CMK (cell line): ENCODE data around the gene C6orf141.

ENCODE experiments used
- DNase-seq: peaks from one replicate; pipeline ENCODE4 v3.0.0-alpha.2; 2010; ENCODE audit warnings: low read depth

The C6orf141 gene

DNA sequence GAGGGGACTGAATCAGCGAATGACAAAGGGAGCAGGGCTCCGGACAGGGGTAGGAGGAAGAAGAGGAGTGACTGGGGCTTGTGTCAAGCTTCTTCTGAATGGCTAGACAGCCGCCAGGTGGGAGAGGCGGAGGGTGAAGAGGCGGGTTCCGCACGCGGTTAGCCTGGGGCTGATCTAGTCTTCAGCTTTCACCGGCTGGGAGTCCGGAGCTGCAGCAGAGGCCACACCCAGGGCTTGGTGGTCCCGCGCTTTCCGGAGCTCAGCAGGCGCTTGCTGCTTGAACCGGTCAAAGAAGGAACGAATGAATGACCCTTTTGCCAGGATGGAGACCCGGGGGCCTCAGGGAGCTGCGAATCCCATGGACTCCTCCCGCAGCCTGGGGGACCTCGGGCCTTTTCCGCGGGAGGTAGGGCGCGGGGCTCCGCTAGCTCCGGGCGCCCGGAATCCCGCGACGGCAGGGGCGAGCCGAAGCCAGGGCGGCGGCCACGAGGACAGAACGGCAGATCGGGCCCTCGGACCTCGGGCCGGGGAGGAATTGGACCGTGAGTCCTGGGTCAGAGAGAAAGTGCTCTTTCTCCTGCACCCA, at the start of gene C6orf141:
Gene C6orf141 (plus strand): TSS at position 177 of the 586 bp plus-strand sequence. CDS start 125 bp downstream, at position 302.
- no peak for DNase-seq

DNA sequence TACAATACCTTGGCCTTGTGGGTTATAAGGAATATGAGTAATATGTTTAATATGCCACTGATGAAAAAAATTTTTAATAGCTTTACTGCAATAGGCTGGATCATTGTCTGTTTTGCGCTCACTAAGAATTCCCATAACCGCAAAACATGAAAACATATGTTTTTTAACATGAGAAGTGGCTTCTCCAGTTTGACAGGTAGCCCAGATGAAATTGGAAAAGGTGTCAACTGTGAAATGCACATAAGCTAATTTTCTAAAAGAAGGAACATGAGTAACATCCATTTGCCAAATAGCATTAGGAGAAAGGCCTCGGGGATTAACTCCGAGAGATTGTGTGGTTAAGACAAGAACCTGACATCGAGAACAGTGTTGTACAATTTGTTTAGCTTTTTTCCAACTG, 45.8 kb upstream of the C6orf141 start:
- DNase-seq = no peak

DNA sequence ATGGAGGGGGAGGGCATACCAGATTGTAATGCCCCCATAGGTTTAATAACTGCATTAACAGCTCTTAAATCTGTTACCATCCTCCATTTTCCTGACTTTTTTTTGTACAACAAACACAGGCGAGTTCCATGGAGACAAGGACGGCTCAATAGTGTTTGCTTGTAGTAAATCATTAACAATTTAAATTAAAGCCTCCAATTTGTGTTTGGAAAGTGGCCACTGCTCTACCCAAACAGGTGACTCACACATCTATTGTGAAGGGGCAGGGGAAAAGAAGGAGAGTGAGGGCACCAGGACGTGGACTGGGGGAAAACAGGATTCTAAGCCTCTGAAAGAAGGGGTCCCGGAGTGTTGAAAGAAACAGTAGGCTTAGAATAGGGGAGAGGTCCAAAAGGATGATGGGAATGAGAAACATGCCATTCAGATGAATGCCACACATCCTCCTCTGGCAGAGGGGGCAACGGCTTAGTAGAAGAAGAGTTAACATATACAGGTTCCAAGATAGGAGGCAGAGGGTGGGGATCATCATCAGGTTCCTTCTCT, 43.8 kb upstream of the C6orf141 start:
- DNase-seq = no peak

DNA sequence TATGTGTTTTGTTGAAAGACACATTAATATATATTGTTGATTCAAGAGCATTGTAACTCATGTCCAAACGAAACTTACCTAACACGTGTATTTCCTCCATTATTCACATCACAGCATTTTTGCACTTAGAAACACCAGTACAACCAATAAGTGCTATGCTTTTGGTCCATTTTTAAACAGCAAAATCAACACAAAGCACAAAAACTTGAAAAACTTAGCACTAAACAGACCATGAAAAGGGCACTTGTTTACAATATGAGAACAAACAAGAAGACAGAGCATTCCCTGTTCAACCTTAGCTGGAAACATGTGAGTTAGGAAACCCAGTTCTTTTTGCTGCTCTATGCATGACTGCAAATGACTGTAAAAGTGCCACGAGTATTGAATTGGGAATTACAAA, 41.1 kb upstream of the C6orf141 start:
- DNase-seq = no peak

DNA sequence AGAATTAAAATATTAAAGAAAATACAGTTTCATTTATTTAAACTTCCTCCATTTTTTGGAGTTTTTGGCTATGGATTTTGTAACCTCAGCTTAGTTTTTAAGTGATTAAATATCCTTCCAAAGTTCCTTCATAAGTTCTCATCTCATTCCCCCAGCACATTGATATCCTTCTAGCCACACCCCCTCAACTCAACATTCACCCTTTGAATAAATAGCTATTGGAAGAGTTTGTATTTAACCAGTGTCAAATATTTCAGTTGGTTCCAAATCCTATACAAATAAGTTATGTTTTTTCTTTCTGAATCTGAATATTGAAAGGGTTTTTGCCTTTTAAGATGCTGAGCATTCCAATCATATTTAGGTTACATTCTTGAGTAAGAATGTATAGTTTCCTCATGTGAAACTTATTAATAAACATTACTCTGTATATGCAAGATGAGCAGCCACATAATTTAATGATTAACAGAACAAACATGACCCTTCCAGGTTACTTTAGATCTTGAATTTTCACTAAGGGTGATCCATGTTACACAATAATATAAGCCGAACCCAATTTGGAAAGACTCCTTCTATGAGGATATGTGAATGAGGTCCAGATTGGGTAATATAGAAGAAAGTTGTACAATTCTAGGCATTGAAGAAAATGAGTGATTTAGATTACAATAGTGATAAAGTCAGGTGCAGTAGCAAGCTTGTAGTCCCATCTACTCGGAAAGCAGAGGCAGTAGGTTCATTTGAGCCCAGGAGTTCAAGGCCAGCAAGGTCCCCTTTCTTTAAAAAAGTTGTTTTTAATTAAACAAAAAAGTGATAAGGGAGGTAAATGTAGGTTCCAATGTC, 37.1 kb upstream of the C6orf141 start:
- no peak for DNase-seq

DNA sequence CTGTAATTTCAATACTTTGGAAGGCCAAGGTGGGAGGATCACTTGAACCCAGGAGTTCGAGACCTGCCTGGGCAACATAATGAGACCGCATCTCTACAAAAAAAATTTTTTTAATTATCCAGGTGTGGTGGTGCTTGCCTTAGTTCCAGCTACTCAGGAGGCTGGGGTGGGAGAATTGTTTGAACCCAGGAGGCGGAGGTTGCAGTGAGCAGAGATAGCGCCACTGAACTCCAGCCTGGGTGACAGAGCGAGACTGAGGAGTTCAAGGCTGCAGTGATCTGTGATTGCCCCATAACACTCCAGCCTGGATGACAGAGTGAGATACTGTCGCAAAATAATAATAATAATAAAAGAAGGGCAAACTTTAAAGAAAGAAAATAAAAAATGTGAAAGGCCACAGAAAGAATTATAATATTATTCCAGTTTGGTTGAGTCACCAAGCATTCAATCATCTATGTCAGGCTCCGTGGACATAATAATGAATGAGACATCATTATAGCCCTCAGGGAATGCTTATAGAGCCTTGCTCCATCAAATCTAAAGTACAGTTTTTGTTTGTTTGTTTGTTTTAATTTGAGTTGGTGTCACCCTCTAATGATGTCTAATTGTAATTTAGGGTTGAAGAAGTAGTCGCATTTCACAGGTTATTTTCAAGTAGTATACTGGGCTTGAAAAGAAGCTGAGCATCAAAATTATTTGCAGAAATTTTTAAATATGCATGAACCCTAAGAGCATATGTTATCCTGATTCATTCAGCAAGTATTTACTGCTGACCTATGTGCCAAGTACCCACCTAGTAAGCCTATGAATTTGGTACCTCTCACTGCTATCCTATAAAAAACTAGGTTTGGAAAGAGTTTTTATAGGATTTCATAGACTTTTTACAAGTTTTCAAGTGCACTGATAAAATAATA, 35.6 kb upstream of the C6orf141 start:
- DNase-seq = no peak

DNA sequence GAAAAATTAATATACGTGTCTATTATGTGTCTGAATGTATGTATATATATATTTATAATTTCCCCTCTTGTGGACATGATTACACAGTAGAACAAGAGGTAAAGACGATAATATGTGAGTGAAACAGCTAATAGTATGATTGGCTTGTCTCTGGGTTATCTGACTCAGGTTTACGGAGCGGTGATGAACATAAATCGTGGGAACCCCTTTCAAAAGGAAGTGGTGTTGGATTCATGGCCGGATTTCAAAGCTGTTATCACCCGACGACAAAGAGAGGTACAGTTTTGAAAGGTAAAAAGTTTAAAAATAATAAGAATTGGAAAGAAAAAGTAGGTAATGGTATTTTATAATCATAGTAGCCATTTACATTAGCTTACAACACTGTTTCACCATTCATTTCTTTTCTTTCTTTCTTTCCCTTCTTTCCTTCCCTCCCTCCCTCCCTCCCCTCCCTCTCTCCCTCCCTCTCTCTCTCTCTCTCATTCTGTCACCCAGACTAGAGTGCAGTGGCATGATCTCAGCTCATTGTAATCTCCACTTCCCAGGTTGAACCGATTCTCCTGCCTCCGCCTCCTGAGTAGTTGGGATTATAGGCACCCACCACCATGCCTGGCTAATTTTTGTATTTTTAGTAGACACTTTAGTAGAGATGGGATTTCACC, 34.9 kb upstream of the C6orf141 start:
- DNase-seq = no peak

GRCh38 chr6:49516147-49516505, 34.3 kb upstream of the C6orf141 start:
- no peak for DNase-seq

- no peak for DNase-seq
These were observed 32.5 kb upstream of the C6orf141 start for GRCh38 chr6:49517919-49518318.

GRCh38 chr6:49519660-49520059, 30.8 kb upstream of the C6orf141 start:
- DNase-seq = no peak

GRCh38 chr6:49522710-49523593, 27.5 kb upstream of the C6orf141 start:
- DNase-seq = no peak

DNA sequence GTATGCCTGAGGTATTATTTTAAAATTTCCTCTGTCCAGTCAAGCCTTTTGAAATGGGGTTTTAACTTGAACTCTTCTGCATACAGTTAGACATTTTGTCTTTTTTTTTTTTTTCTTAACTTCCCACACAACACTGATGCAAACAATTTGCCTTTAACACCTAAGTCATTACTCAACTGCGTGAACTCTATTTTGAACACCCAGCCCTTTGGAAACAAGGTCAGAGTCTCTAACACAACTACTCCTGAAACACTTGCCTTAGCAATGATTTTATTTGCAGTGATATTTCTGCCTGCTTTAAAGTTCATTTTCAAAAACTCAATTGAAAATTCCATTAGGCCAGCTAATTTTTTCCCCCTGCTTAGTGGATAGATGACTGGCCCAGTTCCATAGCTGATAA, 26.6 kb upstream of the C6orf141 start:
- no peak for DNase-seq

DNA sequence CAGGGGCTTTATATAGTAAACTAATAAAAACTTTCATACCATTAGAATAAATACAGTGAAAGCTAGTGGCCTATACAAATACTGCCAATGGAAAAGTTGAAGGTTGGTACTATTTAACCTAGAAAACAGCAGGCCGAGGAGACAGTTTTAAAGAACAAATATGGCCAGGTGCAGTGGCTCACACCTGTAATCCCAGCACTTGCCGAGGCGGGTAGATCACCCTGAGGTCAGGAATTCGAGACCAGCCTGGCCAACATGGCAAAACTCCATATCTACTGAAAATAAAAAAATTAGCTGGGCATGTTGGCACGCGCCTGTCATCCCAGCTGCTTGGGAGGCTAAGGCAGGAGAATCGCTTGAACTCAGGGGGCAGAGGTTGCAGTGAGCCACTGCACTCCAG, 25.9 kb upstream of the C6orf141 start:
- no peak for DNase-seq

DNA sequence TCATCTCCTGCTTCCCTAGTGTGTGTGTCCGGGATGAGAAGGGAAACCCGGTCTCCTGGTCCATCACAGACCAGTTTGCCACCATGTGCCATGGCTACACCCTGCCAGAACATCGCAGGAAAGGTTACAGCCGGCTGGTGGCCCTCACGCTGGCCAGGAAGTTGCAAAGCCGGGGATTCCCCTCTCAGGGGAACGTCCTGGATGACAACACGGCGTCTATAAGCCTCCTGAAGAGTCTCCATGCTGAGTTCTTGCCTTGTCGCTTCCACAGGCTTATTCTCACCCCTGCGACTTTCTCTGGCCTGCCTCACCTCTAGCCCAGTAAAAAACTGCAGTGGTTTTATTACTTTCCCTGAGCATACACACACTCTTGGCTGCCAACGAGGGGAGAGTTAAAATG, 23.9 kb upstream of the C6orf141 start:
- DNase-seq = no peak

- no peak for DNase-seq
These were observed 23.1 kb upstream of the C6orf141 start for GRCh38 chr6:49527320-49527719.

GRCh38 chr6:49528571-49528970, 21.9 kb upstream of the C6orf141 start:
- DNase-seq = no peak

DNA sequence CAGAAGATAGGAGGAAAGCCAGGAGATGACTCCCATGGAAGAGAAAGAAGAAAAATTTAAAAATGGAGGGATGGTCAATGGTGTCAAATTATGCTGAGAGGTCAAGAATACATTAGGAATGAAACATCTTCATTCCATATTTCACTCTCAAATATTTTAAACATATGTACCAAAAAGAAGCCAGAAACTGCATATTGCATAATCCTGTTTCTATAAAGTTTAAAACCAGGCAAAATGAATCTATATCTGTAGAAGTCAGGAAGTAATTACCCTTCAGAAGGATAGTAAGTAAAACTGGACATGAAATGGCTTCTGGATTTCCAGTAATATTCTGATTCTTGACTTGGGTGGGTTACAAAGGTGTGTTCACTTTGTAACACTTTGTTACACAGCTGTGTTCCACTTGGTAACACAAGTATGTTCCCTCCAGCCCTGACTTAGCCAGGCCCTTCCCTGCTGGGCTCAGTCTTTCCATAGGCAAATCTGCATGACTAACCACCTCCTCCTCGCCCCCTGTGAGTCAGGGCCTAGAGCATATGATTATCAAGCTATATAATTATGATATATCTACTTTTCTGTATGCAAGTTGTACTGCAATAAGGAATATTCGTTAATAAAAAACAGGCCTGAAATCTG, 20.2 kb upstream of the C6orf141 start:
- no peak for DNase-seq

GRCh38 chr6:49531774-49532569, 18.5 kb upstream of the C6orf141 start:
- peak; percentile 21 for DNase-seq

DNA sequence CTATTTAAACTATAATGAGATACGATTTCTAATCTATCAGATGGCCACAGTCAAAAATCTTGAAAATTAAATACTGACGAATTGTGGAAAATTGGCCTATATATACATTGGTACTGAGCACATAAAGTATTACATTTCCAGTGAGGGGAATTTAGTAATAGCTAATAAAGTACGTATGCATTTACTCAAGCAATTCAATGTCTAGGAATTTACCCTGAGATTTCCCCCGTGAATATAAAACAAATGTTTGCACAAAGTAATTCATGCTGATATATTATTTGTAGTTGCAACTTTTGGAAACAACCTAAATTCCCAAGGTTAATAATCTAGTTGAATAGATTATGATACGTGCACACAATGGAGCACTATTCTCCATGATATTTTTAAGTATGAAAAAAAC, 14.7 kb upstream of the C6orf141 start:
- no peak for DNase-seq

GRCh38 chr6:49539102-49539501, 11.4 kb upstream of the C6orf141 start:
- no peak for DNase-seq
